Activated CD8-positive, alpha-beta memory T cell treated with anti-CD3 and anti-CD28 coated beads, Interleukin-2, amount 10 ng/mL, durations not matched to agents 7 days and 5 days (primary cell): ENCODE data around the gene CBLL1. TPM values are rescaled to one million over a fixed set of nuclear protein-coding genes. Genes with fewer than 3 reads are reported as not detected.

Experiments used
- ATAC-seq: fragments of 150-1000 bp; cut with Tn5 transposase; one replicate; pipeline ENCODE4 v1.10.0; 2021; ENCODE audit warnings: moderate library complexity
- CTCF ChIA-PET: fragments of 350-600 bp; sonication (Branson Sonifier 250); formaldehyde crosslinking; loops from one replicate; lab custom pipeline; 2021; ENCODE audit warnings: antibody characterized with exemption; lab: Charles Lee
- DNase-seq: peaks from one replicate; pipeline ENCODE4 v3.0.0-alpha.2; 2020
- H3K27ac Mint-ChIP-seq: one replicate; pipeline ENCODE4 v1.8.0; 2021; ENCODE audit warnings: mild to moderate bottlenecking, mixed read lengths
- H3K27me3 Mint-ChIP-seq: one replicate; pipeline ENCODE4 v1.8.0; 2021; ENCODE audit warnings: mixed read lengths
- H3K36me3 Mint-ChIP-seq: one replicate; pipeline ENCODE4 v1.8.0; 2021; ENCODE audit warnings: mild to moderate bottlenecking, mixed read lengths
- H3K4me1 Mint-ChIP-seq: one replicate; pipeline ENCODE4 v1.8.0; 2021; ENCODE audit warnings: mixed read lengths
- H3K4me3 Mint-ChIP-seq: one replicate; pipeline ENCODE4 v1.8.0; 2021; ENCODE audit warnings: mild to moderate bottlenecking, moderate library complexity, mixed read lengths
- H3K9me3 Mint-ChIP-seq: one replicate; pipeline ENCODE4 v1.8.0; 2022; ENCODE audit warnings: low read depth, mixed read lengths
- total RNA-seq, 2 experiments: library from RNA; stranded (reverse); gene quantifications; one replicate each; pipeline ENCODE4 v1.2.3, GENCODE V29; 2021

CBLL1 gene, protein sequence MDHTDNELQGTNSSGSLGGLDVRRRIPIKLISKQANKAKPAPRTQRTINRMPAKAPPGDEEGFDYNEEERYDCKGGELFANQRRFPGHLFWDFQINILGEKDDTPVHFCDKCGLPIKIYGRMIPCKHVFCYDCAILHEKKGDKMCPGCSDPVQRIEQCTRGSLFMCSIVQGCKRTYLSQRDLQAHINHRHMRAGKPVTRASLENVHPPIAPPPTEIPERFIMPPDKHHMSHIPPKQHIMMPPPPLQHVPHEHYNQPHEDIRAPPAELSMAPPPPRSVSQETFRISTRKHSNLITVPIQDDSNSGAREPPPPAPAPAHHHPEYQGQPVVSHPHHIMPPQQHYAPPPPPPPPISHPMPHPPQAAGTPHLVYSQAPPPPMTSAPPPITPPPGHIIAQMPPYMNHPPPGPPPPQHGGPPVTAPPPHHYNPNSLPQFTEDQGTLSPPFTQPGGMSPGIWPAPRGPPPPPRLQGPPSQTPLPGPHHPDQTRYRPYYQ
- total RNA-seq: 10 to 100 TPM; 32.2 to 39.7 TPM

- peaks cover 5% of the 10 kb centered on the region for H3K36me3 Mint-ChIP-seq
- peak within 1 kb of the TSS; percentile 95 for H3K4me3 Mint-ChIP-seq
- peak within 1 kb of the TSS; percentile 100 for H3K27ac Mint-ChIP-seq
- peaks cover 43% of the 10 kb centered on the region for H3K4me1 Mint-ChIP-seq
- H3K27me3 Mint-ChIP-seq: no peaks in the 10 kb centered on the region
- CTCF ChIA-PET: interaction anchor here (0.7 to 9.8 kb wide), 25 partner anchors 9 to 575 kb away, joined by 3 to 199 read pairs (median 4); partner anchors contain the start of genes COG5, DLD, DUS4L and HBP1
- DNase-seq (peak; percentile 98), ATAC-seq (peak; percentile 94)
- H3K9me3 Mint-ChIP-seq: no peaks in the 10 kb centered on the region
Observed at GRCh38 chr7:107743567-107744344, at the start of gene CBLL1. Gene CBLL1, plus strand, starts transcription at chr7:107744142. Its CDS starts 22 bp downstream, at chr7:107744164.

- DNase-seq (no peak), ATAC-seq (no peak)
- CTCF ChIA-PET: no interaction called here
- Mint-ChIP-seq H3K27me3 (no peaks in the 10 kb centered on the region), H3K9me3 (no peaks in the 10 kb centered on the region), H3K4me3 (no peak overlapping the region), H3K4me1 (no peaks in the 10 kb centered on the region), H3K27ac (no peak overlapping the region), H3K36me3 (peaks cover 41% of the 10 kb centered on the region)
Observed at GRCh38 chr7:107694386-107694785, 49.6 kb upstream of the CBLL1 start.

- DNase-seq (no peak), ATAC-seq (no peak)
- no peaks in the 10 kb centered on the region for H3K27me3 Mint-ChIP-seq
- no peaks in the 10 kb centered on the region for H3K4me1 Mint-ChIP-seq
- peaks cover 42% of the 10 kb centered on the region for H3K36me3 Mint-ChIP-seq
- no peaks in the 10 kb centered on the region for H3K9me3 Mint-ChIP-seq
- H3K27ac Mint-ChIP-seq: no peak overlapping the region
- CTCF ChIA-PET: interaction anchor here (0.9 to 2.2 kb wide), 2 partner anchors 12 to 47 kb away, joined by 3 to 6 read pairs; partner anchors contain the start of gene CBLL1
- H3K4me3 Mint-ChIP-seq: no peak overlapping the region
Observed at GRCh38 chr7:107696330-107696946, 47.5 kb upstream of the CBLL1 start.

DNA sequence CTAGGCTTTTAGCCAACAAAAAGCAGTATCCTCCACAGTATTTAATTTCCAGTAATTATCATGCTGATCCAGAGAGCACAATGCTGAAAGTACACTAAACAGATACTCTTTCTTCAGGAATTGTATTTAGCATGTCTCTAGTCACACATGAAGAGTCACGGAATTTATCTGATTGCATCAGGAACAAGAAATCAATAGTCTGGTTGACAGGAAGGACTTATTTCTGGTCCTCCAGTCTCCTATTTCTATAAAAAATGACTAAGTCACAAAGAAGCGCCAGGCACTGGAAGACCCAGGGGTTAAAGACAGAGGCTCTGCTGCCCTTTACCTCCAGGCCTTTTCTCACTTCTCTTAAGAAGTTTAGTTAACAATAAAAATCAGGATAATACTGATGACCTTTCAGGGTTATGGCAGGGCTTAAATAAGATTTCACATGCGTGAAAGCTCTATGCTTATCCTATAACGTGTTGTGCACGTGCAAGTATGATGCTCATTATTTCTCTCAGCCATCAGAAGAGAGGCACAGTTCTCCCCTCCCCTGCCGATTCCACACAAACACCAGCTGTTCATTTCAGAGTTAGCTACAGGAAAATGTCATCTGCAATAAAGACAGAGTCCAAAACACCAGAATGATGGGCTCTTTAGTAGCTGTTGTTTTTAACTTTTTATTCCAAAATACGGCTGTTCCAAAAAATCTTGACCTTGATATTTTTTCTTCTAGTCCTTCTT lies 46.5 kb upstream of the CBLL1 start:
- Mint-ChIP-seq H3K4me1 (no peaks in the 10 kb centered on the region), H3K27ac (no peak overlapping the region), H3K27me3 (no peaks in the 10 kb centered on the region), H3K36me3 (peaks cover 45% of the 10 kb centered on the region), H3K4me3 (no peak overlapping the region), H3K9me3 (no peaks in the 10 kb centered on the region)
- no peak for DNase-seq
- CTCF ChIA-PET: interaction anchor here (1.0 to 2.2 kb wide), 2 partner anchors 9 to 46 kb away, joined by 3 to 6 read pairs; partner anchors contain the start of gene CBLL1
- no peak for ATAC-seq

- Mint-ChIP-seq H3K27me3 (no peaks in the 10 kb centered on the region), H3K27ac (no peak overlapping the region), H3K36me3 (peaks cover 50% of the 10 kb centered on the region), H3K9me3 (no peaks in the 10 kb centered on the region), H3K4me3 (no peak overlapping the region), H3K4me1 (peaks cover 8% of the 10 kb centered on the region)
- DNase-seq: no peak
- ATAC-seq: no peak
- CTCF ChIA-PET: no interaction called here
Observed at GRCh38 chr7:107700570-107700969, 43.4 kb upstream of the CBLL1 start.

DNA sequence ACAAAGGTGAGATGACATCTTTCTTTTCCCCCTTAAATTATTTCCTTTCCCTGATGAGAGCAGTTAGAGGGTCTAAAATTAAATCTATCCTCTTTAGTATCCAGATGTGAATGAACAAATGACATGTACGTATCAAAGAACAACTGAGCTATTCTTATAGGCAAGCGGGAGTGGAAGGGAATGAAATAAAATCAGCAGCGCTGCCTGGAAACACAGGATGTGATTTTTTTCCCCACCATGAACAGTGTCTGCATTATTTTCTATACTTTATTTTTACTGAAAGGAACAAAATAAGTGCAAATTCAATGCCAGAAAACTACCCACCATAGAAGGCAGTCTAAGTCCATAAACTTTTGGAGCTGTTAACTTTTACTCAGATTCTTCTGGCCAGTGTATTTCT lies 42.8 kb upstream of the CBLL1 start:
- CTCF ChIA-PET: no interaction called here
- Mint-ChIP-seq H3K36me3 (peaks cover 55% of the 10 kb centered on the region), H3K4me3 (no peak overlapping the region), H3K27ac (no peak overlapping the region), H3K4me1 (peaks cover 8% of the 10 kb centered on the region), H3K9me3 (no peaks in the 10 kb centered on the region), H3K27me3 (no peaks in the 10 kb centered on the region)
- ATAC-seq (no peak), DNase-seq (no peak)

- no peak for DNase-seq
- CTCF ChIA-PET: interaction anchor here (0.7 to 1.0 kb wide), 2 partner anchors 14 to 240 kb away, joined by 3 read pairs; no protein-coding TSS in a partner anchor
- Mint-ChIP-seq H3K9me3 (no peaks in the 10 kb centered on the region), H3K27ac (no peak overlapping the region), H3K4me1 (peaks cover 8% of the 10 kb centered on the region), H3K27me3 (no peaks in the 10 kb centered on the region), H3K4me3 (no peak overlapping the region), H3K36me3 (peaks cover 54% of the 10 kb centered on the region)
- no peak for ATAC-seq
Observed at GRCh38 chr7:107703219-107703618, 40.7 kb upstream of the CBLL1 start.

- Mint-ChIP-seq H3K36me3 (peaks cover 57% of the 10 kb centered on the region), H3K4me1 (peaks cover 8% of the 10 kb centered on the region), H3K27me3 (no peaks in the 10 kb centered on the region), H3K4me3 (no peak overlapping the region), H3K27ac (no peak overlapping the region), H3K9me3 (no peaks in the 10 kb centered on the region)
- no peak for DNase-seq
- ATAC-seq: no peak
- CTCF ChIA-PET: interaction anchor here (1.0 kb wide), 1 partner anchor 241 kb away, joined by 3 read pairs; no protein-coding TSS in a partner anchor
Observed at GRCh38 chr7:107703872-107704271, 40.1 kb upstream of the CBLL1 start.

DNA sequence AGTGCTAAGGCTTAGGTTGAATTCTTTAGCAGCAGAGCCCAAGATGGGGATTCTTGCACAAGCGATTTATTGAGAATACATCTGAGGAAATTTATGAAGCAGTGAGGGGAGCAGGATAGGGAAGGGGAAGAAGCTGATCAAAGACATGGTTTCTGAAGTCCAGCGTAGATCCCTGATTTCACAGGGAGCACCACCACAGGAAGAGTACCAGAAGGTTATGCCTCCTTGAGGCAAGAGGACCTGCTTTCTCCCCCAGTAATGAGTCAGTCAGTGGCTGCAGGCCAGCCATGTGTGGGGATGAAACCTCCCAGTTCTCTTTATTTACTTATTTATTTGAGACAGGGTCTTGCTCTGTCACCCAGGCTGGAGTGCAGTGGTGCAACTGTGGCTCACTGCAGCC lies 35.0 kb upstream of the CBLL1 start:
- no peaks in the 10 kb centered on the region for H3K4me1 Mint-ChIP-seq
- CTCF ChIA-PET: no interaction called here
- H3K27me3 Mint-ChIP-seq: no peaks in the 10 kb centered on the region
- peaks cover 56% of the 10 kb centered on the region for H3K36me3 Mint-ChIP-seq
- H3K9me3 Mint-ChIP-seq: no peaks in the 10 kb centered on the region
- no peak for ATAC-seq
- H3K4me3 Mint-ChIP-seq: no peak overlapping the region
- DNase-seq: no peak
- H3K27ac Mint-ChIP-seq: peak overlapping the region; percentile 29

- H3K36me3 Mint-ChIP-seq: peaks cover 45% of the 10 kb centered on the region
- H3K9me3 Mint-ChIP-seq: no peaks in the 10 kb centered on the region
- no peak overlapping the region for H3K4me3 Mint-ChIP-seq
- ATAC-seq (no peak), DNase-seq (no peak)
- H3K27ac Mint-ChIP-seq: no peak overlapping the region
- H3K4me1 Mint-ChIP-seq: no peaks in the 10 kb centered on the region
- CTCF ChIA-PET: interaction anchor here (0.6 to 1.1 kb wide), 2 partner anchors 17 to 18 kb away, joined by 3 read pairs; no protein-coding TSS in a partner anchor
- no peaks in the 10 kb centered on the region for H3K27me3 Mint-ChIP-seq
Observed at GRCh38 chr7:107711301-107711700, 32.6 kb upstream of the CBLL1 start.

GRCh38 chr7:107712025-107712424 lies 31.9 kb upstream of the CBLL1 start:
- H3K9me3 Mint-ChIP-seq: no peaks in the 10 kb centered on the region
- H3K36me3 Mint-ChIP-seq: peaks cover 41% of the 10 kb centered on the region
- no peaks in the 10 kb centered on the region for H3K4me1 Mint-ChIP-seq
- H3K4me3 Mint-ChIP-seq: no peak overlapping the region
- CTCF ChIA-PET: interaction anchor here (0.9 to 1.1 kb wide), 2 partner anchors 14 to 16 kb away, joined by 3 read pairs; no protein-coding TSS in a partner anchor
- H3K27ac Mint-ChIP-seq: no peak overlapping the region
- ATAC-seq (no peak), DNase-seq (no peak)
- no peaks in the 10 kb centered on the region for H3K27me3 Mint-ChIP-seq

DNA sequence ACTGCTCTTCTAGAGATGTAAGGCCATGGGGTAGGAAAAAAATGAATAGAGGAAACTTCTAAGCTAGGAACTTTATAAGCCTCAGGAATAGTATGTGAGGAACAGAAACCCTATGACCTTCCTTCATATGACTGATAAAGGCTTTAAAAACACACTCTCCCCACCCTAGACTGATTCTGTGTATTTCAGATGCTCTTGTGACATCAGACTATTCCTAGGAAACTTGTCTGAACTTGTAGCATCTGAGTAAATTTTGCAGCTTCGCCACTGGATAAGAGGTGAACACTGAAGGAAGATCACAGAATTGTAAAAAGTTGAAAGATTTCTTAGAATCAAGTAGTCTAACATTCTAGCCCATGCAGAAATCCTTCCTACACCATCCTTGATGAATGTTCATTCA lies 31.0 kb upstream of the CBLL1 start:
- Mint-ChIP-seq H3K4me3 (no peak overlapping the region), H3K36me3 (peaks cover 37% of the 10 kb centered on the region), H3K4me1 (no peaks in the 10 kb centered on the region), H3K27ac (no peak overlapping the region), H3K9me3 (no peaks in the 10 kb centered on the region), H3K27me3 (no peaks in the 10 kb centered on the region)
- ATAC-seq (no peak), DNase-seq (no peak)
- CTCF ChIA-PET: interaction anchor here (1.1 to 1.9 kb wide), 2 partner anchors 13 to 31 kb away, joined by 3 to 5 read pairs; partner anchors contain the start of gene CBLL1
